Measurements from ENCODE around the gene ZBTB20.

ZBTB20 gene

DNA sequence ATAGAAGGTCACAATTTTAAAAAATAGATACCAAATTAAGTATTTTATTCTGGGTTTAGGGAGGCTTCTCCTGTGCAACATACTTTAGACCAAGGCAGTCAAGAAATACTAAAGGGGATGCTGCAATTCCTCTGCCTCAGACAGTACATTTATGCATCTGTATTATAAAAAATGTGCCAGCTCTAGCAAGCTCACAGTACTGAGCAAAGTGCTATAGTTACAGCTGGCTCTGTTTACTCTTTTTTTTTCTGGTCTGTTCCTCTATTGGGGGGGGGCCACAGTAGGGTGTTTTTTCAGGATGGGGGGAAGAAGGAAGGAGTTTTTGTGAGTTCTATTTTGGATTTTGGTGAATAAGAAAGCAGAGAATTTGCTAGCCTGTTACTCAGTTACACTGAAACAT, 668.3 kb downstream of the ZBTB20 start:
- DNase-seq (ENCODE audit: low read depth), result no peak

DNA sequence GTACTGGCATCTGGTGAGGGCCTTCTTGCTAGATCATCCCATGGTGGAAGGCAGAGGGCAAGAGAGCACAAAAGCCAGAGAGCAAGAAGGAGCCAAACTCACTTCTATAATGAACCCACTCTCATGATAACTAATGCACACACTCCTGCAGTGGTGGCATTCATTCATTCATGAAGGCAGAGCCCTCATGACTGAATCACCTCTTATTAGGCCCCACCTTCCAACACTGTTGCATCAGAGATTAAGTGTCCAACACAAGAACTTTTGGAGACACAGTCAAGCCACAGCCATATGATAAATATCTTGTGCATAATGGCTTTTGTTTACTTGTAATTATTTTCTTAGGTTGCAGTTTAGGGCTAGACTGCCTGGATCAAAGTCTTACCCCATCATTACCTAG, 670.6 kb downstream of the ZBTB20 start:
- DNase-seq (ENCODE audit: low read depth), result no peak

DNA sequence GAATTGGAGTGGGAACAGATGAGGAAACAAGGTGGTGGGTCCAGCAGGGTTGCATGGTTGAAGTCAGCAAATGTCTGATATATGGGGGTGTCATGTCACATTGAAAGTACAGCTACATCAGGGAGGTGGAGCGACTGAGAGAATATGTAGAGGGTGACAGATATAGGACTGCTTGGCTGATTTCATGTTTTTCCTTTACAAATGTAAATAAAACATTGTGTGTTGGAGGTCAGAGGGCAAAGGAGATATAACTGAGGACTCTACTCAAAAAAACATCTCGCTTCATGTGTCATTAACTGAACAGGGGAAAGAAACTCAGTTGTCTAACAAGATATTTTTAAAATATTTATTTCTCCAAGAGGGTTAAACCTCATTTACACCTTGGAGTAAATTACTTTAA, 675.6 kb downstream of the ZBTB20 start:
- no peak for DNase-seq (ENCODE audit: low read depth)

DNA sequence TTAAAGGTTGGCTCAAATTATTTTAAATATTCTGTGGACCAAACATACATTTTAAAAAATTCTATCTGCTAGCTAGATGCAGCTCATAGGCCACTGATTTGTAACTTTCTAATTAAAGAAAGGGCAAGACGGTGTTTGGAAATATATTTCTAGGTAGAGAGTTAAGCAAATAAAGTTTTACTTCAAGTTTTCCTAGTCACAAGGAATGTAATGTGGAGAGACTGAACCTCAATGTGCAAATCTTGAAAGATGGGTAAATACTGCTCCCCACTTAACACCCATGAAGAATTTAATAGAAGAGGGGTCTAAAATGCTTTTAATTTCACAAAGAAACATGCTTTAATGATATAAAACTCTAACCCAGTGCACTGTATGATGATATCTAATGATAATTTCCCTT, 678.0 kb downstream of the ZBTB20 start:
- no peak for DNase-seq (ENCODE audit: low read depth)

DNA sequence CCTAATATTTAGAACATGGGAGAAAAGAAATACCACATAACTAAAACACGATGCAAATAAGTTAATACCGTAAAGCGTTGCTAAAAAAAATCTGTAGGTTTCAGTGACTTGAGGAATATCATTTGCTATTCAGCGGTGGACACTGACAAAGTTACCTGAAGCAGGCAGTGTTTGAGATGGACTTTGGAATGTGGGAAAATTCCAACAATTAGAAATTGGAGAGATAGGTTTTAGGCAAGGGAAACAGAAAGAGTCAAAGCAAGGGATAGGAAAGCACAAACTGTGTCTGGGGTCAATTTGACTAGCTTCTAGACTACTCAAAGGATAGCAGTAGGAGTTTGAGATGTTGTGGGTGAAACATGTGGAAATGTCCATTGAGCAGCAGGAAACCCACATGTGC, 680.3 kb downstream of the ZBTB20 start:
- DNase-seq (ENCODE audit: low read depth), result no peak

DNA sequence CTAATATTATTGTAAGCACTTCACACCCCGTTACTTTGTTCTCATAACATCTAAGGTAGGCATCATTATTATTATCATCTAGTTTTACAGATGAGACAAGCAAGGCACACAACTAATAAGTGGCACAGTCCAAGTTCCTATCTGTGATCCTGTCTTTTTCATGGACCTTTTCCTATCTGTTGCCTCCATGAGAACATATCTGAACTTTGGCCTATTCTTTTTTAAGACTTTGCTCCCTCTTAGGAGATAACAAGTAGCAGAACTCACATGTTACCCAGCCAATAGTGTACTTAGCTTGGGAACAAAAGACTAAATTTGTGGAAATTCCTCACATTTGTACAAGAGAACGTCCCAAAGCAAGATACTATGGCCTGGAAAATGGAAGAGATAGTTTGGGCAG, 680.8 kb downstream of the ZBTB20 start:
- no peak for DNase-seq (ENCODE audit: low read depth)

DNA sequence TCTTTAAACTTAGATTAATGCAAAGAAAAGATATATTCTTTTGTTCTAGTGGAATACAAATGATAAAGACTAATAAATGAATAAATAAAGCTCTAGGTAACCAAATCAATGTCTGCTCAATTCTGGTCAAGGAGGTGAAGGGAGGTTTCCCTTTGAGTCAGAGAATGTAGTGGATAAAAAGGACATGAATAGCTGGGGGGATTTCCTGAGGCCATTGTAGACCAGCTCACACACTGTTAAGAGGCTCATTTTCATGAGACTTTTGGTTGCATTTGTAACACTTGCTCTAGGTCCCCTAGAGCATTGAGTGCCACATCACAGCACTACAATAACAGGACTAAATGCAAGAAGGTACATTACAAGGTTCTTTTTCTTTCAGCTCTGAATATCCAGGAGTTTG, 682.5 kb downstream of the ZBTB20 start:
- DNase-seq (ENCODE audit: low read depth), result no peak

DNA sequence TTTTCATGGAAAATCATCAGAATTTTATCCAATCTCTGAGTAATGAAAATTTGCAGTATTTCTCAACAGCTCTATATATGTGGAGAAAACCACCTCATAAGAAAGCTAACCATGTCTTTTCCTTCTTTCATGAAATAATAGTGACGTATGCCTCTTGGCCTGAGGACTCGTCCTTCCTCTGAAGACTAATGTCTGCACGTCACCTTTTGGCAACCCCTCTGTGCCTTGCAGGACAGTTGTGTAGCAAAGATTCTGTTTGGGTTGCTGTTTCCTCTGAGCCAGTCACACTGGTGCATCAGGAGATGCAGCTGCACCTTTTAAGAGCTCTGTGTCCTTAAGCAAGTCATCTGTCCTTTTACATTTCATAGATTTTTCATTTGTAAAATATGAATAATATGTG, 684.3 kb downstream of the ZBTB20 start:
- no peak for DNase-seq (ENCODE audit: low read depth)

DNA sequence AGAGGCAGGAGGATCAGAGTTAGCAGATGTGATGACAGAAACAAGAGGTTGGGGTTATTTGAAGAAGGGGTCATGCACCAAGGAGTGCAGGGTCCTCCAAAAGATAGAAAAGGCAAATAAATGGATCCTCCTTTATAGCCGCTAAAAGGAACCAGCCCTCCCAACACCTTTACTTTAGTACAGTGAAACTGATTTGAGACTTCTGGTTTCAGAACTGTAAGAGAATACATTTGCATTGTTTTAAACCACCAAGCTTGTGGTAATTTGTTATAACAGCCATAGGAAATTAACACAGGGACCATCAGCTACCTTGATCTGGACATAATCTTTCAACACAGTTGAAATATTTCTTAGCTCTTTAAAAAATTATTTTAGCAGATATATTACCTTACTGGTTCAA, 686.6 kb downstream of the ZBTB20 start:
- no peak for DNase-seq (ENCODE audit: low read depth)

DNA sequence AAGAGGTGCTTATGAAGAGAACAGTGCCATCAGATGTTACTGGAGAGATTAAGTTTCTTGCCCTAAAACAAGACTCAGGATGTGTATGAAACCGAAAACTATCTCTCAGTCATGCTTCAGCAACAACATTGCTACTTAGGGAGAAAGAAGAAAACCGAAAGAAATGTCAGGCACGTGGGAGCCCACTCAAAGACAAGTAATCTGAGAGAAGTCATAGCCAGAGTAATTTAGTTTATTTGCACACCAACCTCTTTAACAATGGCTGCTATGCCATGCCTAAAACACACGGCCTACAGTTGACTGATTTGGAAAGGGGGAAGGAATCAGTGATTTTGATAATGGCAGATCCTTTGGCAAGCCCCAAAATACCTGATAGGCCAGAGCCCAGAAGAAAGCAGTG, 690.3 kb downstream of the ZBTB20 start:
- DNase-seq (ENCODE audit: low read depth), result no peak

DNA sequence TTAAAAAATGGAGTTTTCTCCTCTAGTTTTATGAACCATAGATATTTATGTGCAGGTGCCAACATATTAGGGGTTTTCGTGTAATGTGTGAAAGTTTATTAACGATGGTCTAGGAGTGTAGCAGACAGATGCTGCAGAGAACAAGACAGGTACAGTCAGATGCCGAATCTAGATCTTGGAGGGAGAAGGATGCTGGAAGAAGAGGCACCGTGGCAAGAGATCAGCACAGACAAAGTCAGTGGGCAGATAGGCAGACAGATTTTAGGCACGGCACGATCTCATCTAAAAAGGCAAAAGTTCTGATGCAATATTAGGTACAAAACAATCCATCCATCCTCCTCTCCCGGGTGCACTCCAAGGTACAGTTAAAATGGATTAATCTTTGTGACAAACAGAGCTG, 691.7 kb downstream of the ZBTB20 start:
- no peak for DNase-seq (ENCODE audit: low read depth)

DNA sequence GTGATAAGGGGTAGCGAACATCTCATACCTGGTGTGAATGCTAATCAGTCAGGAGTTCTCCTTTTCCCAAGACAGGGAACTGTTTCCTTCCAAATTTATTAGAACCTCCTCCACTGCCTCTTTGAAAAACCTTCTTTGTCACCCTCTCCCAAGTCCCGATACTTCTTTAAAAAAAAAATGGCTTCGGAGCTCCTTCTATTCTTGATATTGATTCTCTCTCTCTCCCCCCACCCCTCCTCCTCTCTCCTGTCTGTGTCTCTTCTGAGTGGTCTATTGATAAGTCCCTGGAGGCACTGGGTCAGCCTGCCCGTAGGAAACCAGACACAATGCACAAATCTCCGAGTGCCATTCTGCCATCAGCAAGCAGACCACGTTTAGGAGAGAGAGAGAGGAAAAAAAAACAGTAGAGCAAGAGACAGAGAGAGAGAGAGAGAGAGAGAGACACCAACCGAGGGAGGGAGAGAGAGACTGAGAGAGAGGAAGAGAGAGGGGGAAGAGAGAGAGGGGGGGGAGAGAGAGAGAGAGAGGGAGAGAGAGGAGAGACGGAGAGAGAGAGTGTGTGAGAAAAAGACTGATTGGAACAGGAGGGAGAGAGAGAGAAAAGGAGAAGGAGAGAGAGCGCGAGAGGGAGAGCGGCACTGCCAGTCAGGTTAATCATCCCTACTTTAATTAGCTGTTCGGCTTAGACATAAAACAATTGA, 692.4 kb downstream of the ZBTB20 start:
- no peak for DNase-seq (ENCODE audit: low read depth)

DNA sequence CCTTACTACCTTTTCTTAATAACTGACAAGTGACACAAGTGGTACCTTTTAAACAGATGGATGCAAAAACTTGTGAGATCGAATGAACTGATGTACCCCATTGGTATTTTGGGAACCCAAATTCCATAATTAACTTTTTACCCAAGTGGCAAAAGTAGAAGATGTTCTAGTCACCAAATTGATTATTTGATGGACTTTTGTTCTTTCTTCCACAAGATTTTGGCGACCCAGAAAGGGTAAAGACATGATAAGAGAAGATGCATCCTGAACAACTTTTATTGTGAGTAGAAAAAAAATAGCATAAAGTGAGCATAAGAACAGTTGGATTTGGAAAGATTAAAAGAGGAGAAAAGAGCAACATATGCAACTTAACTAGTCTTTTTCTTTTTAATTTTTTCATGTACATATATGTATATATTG, 693.7 kb downstream of the ZBTB20 start:
- DNase-seq (ENCODE audit: low read depth), result no peak

DNA sequence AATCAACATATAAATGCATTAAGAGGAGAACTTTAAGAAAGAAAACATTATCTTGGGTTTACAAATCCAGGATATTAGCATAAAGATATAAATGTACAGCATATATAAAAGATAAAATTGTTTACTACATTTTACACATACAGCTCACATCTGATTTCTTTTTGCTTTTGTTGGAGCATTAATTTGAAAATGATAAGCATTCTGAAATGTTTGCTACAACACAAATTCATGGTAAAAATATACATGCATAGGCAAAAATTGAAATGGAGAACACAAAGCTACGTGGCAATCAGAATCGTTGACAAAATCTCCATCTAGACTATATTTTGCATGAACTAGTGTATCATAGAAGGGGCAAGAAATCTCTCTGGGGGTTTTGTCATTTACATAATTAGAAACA, 694.2 kb downstream of the ZBTB20 start:
- DNase-seq (ENCODE audit: low read depth), result no peak

DNA sequence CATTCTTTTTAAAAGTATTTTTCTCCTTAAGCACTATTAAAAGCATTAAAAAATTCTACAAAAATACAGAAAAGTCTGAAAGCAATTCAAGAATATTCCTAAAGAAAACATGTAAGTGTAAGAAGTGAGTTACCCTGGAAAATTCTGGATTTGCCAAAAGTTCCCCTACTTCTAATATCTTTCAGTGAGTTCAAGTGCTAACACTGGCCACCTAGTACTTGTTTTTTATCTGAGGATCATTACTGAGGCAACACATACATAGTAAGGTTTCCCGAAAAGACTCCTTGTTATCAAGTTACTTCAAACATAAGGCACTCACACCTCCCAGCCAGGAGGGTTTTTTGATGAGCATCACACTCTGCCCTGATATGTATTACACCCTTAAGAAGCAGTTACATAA, 694.8 kb downstream of the ZBTB20 start:
- DNase-seq (ENCODE audit: low read depth), result no peak

DNA sequence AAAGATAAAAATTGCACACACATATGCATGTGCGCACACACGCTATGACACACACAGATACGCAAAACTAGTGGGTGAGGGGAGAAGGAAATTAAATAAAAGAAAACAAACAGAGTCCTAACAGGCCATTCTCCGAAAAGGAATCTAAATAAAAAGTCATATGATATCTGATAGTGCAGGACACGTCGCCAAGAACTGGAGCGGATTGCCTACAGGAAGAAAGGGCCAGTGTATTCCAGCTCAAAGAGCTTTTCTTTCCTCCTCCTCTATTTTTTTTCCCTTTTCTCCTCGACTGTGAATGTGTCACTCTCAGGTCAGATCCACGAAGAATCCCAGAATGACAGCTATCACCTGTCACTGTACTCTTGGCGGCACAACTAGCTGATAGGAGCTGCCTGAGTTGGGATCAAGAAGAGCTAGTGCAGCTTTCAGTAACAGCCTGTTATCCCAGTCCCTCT, 695.5 kb downstream of the ZBTB20 start:
- DNase-seq (ENCODE audit: low read depth), result no peak

DNA sequence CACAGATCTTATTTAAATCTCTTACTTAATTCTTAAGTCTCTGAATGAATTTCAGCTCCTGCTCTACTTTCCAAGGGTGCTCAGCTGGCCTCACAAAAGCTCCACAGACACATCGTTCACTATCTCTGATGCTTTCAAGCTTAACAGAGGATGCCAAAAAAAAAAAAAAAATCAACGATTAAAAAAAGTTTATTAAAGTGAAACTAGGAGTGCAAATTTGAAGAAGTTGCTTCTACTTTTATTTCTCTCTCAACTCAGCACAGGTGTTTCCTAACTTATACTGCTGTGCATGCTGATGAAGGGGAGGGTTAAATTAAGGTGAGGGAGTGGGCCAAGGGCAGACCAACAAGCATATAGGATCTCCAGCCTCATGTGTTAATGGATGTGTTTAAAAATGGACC, 696.0 kb downstream of the ZBTB20 start:
- DNase-seq (ENCODE audit: low read depth), result no peak

DNA sequence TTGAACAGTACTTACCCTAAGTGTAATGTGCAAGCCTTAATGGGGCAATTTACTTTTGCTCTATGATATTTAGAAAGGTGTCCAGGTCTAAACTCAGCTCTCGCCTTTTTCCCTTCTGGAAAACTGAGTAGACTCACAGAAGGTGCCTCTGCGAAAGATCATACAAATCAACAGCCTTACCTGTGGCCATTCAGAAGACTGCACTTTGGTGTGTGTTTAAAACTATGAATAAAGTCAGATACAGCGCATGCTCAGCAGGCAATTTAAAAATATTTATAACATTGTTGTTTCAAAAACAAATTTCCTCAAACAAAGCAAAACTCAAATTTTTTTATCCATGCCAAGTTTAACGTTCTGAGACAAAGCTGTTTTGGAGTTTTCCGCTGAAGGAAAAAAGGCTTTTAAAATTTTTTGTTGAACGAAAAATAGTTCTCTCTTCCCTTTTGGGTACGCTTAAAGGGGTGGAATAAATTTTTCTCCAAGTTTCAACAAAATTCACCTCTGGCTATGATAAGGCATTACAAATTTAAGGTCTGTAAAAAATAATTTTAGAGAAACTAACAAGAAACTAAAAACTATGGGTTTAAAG, 697.0 kb downstream of the ZBTB20 start:
- no peak for DNase-seq (ENCODE audit: low read depth)

DNA sequence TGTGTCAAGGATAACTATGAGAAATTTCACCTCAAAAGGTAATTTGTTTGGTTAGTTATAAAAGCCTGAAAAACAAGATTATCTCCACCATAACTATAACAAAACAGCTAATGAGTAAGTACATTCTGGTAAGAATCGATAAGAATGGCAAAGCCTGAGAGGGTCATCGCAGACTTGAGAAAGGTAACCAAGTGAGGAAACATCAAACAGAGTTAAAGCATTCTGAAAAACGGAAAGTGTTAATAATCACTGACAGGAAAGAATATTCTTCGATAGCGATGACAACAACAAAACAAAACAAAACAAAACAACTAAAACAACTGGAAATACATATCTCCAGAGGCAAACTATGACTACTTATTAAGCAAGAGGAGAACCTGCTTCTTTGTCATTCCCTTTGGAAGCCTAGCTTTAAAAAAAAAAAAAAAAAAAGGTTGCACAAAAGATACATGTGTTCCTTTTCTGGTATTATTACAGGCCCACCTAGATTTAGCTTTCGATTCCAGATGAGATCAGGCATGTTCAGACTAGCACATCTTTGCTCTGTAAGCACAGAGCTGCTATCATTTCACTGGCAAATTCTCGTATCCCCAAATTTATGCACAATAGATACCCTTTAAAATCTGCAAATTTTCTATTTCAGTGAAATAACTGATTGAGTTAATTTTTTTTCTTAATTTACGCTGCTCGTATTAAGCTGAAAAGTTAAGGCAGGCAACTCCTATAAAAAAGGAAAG, 697.6 kb downstream of the ZBTB20 start:
- no peak for DNase-seq (ENCODE audit: low read depth)

DNA sequence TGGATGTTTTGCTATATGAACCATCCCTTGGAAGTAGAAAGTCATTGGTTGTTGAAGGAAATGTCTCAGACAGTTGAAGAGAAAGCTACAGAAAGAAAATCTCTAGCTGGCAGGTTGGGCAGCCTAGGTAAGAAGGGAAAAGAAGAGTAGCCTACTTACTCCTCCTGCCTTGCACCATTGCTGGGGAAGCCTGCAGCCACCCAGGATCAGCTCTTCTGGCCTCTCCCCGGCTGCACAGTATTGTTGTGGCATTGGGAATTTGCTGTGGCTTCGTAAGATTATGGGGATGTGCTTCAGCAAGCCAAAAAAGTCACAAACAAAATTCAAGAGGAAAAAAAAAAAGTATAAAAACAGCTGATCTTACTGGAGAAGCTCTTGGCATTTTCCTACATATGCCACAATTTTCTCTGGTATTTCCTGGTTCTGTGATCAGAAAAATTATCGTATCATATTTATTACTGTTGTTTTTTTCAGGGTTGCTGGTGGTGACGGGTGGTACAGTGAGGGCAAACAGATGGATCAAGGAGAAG, 699.1 kb downstream of the ZBTB20 start:
- no peak for DNase-seq (ENCODE audit: low read depth)

DNA sequence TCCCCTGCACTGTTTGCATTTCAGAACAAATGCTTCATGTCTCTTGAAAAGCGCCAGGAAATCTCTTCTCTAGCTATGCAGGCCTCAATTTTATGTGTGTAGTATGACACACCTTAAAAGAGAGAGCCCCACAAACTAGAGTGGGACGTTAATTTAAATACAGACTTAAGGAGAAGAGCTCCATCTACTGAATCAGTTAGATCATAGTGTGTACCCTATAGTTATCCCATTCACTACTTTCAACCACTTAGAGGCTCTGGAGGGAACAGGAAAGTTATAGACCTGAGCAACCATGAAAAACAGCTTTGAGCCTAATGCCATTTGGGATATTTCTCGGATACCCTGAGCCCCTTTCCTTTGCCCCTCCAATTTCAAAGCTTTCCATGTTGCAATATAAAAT, 699.5 kb downstream of the ZBTB20 start:
- no peak for DNase-seq (ENCODE audit: low read depth)

DNA sequence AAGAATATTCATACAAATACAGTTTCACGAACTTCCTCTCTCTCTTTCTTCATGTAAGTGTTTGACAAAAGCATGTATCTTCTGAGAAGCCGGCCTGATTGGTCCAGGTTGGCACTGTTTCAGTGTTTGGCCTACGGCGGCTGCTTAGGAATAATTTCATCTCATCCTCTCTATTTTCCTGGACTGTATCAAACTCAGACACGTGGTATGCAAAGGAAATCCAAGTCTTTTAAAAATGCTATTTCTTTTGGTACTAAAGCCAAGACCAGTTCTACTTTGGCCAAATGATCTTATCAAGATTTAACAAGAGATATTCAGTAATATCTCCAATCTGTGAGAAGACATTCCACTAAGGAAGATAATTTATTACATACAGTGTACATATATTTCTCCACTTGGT, 700.5 kb downstream of the ZBTB20 start:
- DNase-seq (ENCODE audit: low read depth), result no peak

DNA sequence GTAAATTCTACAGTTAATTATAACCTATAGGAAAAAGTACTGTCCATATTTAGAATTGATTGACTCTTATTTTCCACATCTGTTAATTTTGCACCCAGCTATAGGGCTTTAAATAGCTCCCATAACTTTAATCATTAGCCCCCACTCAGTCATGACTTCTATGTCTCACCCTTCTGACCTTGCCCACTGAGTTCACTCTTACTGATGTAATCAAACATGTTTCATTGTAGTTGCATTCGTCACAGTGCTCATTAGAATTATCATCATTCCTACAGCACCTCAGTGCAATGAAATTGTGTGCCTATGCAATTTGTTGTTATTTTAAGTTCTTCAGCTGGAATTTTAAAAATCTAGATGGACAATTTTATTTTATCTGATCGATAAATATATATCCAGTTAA, 701.9 kb downstream of the ZBTB20 start:
- no peak for DNase-seq (ENCODE audit: low read depth)

Data from stimulated activated CD8-positive, alpha-beta memory T cell treated with anti-CD3 and anti-CD28 coated beads, Interleukin-15, amount 100 ng/mL, for 24 hours (primary cell).